Stimulated activated CD4-positive, alpha-beta T cell treated with anti-CD3 and anti-CD28 coated beads, TNF-alpha, amount 100 ng/mL, for 4 hours (primary cell): ENCODE results near the gene DACT1.

Experiments
- DNase-seq, 3 experiments: peaks; one replicate each; pipeline ENCODE4 v3.0.0-alpha.2; 2020; ENCODE audit warnings: low read depth in 3 of 3

DACT1 gene

DNA sequence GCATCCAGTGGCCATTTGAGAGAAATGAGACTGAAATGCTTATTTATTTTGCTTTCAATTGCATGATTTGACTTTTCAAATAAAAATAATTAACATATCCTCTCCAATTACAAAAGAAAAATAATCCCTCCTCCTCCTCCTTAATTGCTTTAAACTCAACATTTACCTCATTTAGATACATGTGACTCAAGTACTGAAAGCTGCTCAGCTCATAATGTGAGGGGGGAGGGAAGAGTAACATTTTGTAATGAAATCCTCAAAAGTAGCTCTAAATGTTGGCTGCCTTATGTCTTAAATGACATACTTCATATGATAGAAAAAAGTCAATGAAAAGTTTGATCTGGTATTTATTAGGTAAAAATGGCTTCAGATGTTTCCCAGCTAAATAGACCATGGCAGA, 29.0 kb downstream of the DACT1 start:
- no peak for DNase-seq

DNA sequence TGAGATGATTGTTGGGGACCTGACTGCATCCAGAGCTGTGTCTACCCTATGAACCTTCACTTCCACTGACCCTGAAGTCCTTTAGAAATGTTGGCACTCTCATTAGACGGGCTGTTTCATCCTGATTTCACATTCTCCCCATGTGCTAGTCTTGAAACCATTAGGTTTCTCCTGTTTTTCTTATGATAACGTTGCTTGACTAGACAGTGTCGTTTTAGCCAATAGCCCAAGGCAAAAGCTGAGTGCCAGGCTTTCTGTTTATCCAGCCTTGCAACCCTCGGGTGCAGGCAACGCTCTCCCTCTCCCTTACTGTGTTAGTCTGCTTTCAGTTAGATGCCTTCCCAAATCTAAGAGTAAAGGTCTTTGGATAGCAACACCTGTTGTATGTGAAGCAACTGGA, 30.1 kb downstream of the DACT1 start:
- DNase-seq: no peak

DNA sequence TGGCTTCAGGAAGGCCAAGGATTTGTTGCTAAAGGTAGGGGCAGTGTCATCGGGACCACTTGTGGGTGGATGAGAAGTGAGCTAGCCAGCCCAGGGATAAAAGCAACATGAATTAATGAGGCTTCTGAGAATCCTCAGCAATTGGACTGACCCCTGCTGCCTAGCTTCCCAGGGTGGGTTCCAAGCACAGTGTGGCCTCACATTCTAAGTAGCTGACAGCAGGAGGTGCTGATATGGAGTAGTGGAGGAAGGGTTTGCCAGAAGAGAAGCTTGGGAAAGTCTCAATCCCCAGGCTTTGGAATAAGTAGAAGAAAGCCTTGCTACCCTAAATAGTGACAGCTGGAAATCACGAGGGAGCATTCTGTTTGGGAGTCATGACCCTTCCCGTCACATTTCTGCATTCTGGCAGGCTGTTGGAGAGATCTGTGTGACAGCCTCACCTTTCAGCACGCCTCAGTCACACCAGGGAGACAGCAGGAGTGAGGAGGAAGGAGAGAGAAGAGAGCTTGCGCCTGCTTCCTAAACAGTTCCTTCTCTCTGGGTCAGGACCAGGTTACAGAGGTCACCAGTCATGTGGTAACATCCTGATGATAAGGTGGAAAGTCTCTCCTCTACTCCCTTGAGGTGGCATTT, 31.2 kb downstream of the DACT1 start:
- DNase-seq: no peak

DNA sequence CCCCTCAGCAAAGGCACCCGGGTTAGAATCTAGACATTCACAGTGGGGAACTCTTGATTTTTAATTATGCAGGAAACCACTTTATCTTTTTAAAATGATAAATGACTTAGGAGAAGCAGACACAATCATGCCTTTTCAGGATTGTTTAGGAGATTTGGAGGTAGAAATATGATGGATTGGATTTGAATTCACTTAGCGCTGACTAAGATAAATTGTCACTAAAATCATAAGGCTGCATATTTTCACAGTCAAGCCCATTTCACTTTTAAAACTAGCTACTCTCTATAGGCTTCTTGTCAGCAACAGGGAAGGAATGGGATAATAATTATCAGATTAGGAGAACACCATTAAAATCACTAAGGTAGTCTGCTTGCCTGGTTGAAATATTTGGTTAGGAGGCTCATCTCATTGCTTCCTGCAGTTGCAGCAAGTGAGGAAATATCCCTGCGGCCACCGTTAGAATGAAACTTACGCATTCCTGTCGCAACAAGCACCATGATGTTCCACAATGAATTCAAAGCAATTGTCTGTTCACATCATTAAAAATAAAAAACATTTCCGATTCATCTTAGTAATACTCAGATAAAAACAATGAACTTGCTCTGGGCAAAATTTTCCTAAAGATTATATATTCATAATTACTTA, 31.9 kb downstream of the DACT1 start:
- DNase-seq: no peak

DNA sequence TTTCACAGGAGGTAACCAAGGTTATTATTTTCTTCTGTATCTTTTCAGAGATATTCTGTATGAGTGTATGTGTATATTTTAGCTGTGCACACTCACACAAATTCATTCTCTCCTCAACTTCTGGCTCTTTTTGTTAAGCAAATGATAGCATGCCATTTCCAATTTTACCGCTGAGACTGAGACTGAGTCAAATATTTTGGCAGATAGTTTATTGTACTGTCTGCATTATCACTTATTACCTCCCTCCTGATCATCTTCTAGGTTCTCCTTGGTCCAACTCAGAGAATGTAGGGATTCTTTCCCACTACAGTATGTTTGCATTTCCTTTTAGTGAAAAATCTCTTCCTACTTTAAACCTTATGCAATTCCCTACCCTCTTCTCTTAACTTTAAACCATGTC, 33.3 kb downstream of the DACT1 start:
- no peak for DNase-seq

DNA sequence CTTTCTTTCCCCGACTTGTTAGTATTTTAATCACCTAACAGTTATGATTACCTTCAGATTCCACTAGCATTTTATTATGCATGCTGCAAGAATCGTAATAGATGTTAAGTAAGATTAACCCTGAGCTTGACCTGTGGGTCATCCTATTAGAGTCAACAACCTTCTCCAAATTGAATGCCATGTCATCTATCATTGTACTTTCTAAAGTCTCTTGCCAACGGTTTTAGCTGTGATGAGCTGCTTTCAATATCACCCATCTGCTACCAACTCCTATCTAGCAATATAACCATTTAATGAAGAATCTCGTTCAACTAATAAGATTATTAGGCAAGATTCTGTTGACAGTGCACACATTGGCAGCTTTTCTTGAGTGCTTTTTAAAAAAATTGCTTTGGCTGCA, 33.7 kb downstream of the DACT1 start:
- DNase-seq: no peak

DNA sequence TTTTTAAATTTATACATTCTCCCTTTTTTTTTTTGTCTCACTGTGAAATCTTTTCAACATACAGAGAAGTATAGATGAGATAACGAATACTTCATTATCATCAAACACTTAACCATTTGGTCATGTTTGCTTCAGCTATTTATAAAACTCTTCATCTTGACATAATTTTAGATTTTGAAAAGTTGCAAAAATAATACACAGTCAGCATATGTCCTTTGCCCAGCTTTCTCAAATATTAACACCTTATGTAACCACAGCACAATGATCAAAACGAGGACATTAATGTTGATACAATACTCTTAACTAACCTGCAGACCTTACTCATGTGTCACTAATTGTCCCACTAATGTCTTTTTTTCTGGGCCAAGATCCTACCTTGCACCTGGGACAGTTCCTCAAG, 36.0 kb downstream of the DACT1 start:
- no peak for DNase-seq

DNA sequence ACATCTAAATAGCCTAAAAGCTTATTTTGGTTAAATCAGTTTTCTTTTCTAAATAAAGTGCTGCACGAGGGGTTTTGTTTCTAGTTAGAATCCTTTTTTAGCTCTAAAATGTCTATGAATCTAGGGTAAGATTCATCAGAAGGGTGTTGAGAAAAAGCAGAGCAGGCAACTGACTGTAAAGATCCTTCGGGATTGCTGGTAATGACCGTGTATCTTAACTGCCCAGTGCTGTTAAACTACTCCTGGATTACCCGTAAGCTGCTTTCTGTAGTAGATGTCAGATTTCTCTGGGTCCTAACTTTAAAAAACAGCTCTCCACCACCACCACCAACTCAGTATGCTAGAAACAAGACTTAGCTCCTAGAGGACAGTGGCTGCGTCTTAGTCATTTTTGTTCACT, 39.2 kb downstream of the DACT1 start:
- DNase-seq: no peak

DNA sequence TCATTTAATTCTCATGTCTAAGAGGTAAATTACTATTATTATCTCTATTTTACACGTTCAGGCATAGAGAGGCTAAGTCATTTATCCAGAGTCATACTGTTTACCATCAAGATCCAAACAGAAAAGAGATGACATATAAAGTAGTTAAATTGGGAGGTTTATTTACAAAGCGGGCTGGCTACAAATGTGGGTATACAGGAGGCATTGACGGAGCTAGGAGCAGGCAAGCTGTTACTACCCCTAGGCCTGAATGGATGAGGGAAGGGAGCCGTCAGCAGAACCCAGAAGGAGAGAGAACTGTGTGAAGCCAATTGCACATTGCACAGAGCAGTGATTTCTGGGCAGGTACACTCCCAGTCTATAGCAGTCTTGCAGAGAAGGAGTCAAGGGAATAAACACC, 39.8 kb downstream of the DACT1 start:
- DNase-seq: no peak

DNA sequence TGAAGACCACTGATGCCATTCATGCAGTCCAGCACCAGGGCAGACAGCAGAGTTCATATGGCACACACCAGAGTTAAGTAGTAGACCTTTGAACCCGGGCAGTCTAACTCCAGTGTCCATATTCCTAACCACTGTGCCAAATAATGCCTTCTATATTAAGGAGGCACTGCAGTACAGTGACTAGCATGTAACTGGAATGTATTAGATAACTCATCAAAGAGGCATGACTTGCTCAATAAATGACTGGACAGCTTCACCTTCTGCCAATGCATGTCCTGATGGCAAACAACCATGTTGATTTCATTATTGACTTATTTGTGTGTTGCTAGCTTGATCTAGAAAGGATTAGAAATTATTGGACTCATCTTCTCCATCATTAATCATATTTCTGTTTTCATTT, 40.2 kb downstream of the DACT1 start:
- DNase-seq: no peak

DNA sequence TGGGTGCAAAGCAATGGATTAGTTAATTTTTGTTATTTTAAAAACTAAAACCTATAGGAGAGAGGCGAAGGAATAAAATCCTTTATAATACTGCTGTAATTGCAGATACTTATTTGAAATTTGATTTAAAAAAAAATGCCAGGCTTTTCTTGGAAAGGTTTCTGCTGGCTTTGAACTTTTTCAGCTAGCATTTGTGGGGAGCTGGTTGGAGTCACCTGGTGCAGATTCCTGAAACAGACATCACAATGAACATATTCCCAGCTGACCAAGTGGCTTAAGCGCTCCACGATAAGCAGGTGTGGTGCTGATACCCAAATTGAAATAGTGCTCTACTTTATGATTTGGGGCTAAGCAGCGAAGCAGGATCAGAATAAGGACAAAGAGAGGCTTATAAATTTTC, 42.9 kb downstream of the DACT1 start:
- no peak for DNase-seq

DNA sequence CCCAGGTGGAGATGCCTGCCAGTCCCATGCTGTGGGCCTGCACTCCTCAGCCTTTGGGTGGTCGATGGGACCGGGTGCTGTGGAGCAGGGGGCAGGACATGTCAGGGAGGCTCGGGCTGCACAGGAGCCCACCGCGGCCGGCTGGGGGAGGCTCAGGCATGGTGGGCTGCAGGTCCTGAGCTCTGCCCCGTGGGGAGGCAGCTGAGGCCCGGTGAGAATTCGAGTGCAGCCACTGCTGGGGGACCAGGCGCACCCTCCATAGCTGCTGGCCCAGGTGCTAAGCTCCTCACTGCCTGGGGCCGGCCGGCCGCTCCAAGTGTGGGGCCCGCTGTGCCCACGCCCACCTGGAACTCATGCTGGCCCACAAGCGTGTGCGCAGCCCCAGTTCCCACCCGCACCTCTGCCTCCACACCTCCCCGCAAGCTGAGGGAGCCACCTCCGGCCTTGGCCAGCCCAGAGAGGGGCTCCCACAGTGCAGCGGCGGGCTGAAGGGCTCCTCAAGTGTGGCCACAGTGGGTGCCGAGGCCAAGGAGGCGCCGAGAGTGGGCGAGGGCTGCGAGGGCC, 49.6 kb downstream of the DACT1 start:
- DNase-seq: no peak

DNA sequence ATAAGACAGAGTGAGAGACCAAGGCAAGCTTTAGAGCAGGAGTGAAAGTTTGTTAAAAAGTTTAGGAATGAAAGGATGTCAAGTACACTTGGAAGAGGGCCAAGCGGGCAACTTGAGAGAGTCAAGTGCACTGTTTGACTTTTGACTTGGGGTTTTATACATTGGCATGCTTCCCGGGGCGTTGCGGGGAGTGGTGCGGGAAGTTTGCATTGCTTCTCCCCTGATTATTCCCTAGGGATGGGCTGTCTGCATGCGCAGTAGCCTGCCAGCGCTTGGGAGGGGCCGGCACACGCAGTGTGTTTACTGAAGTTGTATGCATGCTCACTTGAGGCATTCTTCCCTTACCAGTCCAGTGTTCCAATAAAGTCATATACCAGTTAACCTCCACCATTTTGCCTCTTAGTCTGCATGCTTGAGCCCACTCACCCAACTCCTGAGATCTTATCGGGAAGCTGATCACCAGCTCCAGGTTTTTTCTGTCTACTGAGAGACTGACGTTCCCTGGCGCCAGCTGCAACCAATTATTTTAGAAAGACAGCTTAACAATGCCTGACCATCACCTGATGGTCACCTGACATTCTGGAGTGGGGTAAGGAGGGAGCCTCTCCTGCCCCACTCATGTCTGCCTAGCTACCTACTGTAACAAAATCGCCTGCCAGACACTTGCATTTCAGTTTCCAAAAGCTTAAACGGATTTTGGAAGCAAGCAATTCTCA, 53.2 kb downstream of the DACT1 start:
- no peak for DNase-seq

DNA sequence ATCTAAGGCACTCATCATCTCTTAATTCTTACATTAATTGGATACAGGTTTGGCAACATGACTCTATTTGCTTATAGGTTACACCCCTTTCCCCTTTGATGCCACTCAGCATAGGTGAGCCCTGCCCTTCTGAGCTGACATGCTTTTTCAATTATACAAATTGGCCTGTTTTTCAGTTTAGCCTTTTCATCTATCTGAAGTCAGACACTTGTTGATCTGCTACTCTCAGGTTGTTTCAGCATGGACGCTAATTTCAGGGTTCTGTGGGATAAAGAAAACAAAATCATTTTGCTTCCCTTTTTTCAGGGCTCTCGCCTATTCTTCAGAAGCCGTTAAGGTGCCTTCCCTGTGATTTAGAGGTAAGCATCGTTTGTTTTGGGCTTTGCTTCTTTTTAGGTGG, 55.3 kb downstream of the DACT1 start:
- DNase-seq: no peak

DNA sequence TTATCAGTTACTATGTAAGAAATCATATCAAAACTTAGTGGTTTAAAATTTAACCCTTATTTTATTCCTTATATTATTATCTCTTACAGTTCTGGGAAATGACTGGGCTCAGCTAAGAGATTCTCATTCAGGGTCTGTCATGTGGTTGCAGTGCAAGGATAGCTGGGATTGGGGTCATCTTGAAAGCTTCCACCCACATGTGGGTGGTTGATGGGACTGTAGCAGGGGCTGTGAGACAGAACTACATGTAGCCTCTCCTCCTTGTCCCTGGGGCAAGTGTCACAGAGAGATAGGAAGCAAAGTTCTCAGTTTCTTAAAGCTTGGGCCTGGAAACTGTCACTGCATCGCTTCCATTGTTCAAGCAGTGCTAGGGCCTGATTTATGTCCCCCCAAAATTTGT, 57.8 kb downstream of the DACT1 start:
- DNase-seq: no peak

DNA sequence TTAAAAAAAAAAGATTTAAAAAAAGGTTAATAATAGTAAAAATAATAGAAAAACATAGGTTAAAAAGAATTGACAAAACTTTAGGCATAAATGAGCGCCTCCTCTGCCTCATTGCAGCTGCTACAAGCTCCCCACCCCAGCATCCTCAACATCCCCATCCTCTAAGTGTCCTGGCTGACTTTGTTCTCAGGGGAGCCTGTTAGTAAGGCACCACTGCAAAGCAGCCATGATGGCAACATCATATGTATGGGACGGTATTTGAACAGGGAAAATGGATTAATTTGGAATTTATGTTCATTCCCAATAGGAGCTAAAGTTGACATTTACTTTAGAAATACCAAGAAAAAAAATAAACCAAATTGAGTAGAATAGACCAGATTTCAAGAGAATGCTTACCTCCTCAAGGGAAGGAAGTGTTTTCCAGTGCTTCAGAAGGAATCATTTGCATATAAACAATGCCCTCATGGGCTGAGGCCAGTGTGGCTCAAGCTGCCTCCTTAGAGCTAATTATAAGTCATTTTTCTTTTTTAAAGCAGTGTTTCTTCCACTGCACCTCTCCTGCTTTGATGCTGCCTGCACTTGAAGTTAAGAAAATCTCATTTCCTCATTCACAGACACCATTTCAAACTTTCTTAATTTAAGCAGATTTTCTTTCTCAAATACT, 59.6 kb downstream of the DACT1 start:
- DNase-seq: no peak
